NT2/D1 (cell line): Measurements from ENCODE around the gene TNS1.

ENCODE experiments used
- DNase-seq: peaks from one replicate; pipeline ENCODE4 v3.0.0-alpha.2; 2011; ENCODE audit warnings: low read depth, low spot score
- H3K27me3 ChIP-seq: 2 replicates; pipeline ENCODE4 v1.6.0; 2011; ENCODE audit warnings: mild to moderate bottlenecking; ENCODE audit not compliant: insufficient read length, insufficient read depth
- H3K36me3 ChIP-seq: 2 replicates; pipeline ENCODE4 v1.6.1; 2011; ENCODE audit warnings: mild to moderate bottlenecking, low read length, mixed read lengths; ENCODE audit not compliant: insufficient read depth, insufficient read length
- H3K4me1 ChIP-seq: 2 replicates; pipeline ENCODE4 v1.5.1; 2011; ENCODE audit not compliant: insufficient read depth, insufficient read length
- H3K4me3 ChIP-seq: 2 replicates; pipeline ENCODE4 v1.5.1; 2011; ENCODE audit warnings: low read depth; ENCODE audit not compliant: insufficient read length
- H3K9ac ChIP-seq: 2 replicates; pipeline ENCODE4 v1.6.0; 2011; ENCODE audit warnings: low read depth; ENCODE audit not compliant: insufficient read length
- H3K9me3 ChIP-seq: 2 replicates; pipeline ENCODE4 v1.5.1; 2011; ENCODE audit warnings: mild to moderate bottlenecking, low read length; ENCODE audit not compliant: insufficient read depth
- SUZ12 ChIP-seq: IDR thresholded peaks from 2 replicates; pipeline ENCODE4 v1.6.1; 2011; ENCODE audit not compliant: insufficient read length, insufficient read depth; ENCODE audit errors: extremely low read depth
- YY1 ChIP-seq: IDR thresholded peaks from 2 replicates; pipeline ENCODE4 v1.6.1; 2011; ENCODE audit not compliant: insufficient read length, insufficient read depth
- ZNF274 ChIP-seq: IDR thresholded peaks from 2 replicates; pipeline ENCODE4 v1.6.1; 2011; ENCODE audit warnings: mild to moderate bottlenecking, low read depth, low read length

The TNS1 gene

DNA sequence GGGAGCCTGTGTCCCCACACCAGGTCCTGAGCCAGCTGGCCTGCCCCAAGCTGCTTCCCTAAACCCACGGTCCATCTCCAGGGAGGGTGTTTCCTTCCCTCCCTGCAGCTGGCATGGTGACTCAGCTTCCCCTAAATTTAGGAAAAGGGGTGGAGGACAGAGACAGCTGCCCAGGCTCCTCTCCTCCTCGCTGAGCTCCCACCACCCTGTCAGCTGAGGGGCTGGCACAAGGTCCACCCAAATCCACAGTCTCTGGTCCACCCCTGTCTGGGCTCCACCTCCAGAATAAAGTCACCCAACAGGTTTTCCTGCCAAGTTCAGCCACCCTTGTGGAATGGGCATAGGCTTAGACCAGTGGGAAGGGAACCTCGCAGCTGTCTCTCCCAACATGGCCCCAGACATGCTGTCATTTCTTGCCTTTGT lies 156.5 kb downstream of the TNS1 start:
- H3K4me1 ChIP-seq = peaks cover 6% of the 10 kb centered on the region
- no peak overlapping the region for H3K4me3 ChIP-seq
- H3K36me3 ChIP-seq = peaks cover 52% of the 10 kb centered on the region
- no peak overlapping the region for H3K9ac ChIP-seq
- DNase-seq = no peak
- peaks cover 22% of the 10 kb centered on the region for H3K9me3 ChIP-seq
- H3K27me3 ChIP-seq = no peaks in the 10 kb centered on the region
- TF ChIP-seq SUZ12 = no peak

DNA sequence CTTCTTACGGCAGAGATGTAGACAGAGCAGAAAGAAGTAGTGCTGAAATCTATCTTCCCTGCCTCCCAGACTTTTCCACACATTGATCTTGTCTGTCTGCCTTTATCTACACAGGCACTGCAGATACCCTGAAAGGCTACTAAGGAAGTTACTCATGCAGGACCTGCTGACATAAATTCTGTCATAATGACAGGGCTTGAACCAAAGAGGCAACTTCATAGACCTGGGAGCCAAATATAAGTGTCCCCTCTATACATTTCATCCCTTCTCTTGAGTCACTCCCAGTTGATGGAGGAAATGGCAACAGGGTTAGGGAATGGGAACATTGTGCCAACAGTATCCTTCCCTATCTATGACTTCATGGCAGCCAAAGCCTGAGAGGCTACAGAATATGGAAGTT lies 157.5 kb downstream of the TNS1 start:
- peaks cover 52% of the 10 kb centered on the region for H3K36me3 ChIP-seq

DNA sequence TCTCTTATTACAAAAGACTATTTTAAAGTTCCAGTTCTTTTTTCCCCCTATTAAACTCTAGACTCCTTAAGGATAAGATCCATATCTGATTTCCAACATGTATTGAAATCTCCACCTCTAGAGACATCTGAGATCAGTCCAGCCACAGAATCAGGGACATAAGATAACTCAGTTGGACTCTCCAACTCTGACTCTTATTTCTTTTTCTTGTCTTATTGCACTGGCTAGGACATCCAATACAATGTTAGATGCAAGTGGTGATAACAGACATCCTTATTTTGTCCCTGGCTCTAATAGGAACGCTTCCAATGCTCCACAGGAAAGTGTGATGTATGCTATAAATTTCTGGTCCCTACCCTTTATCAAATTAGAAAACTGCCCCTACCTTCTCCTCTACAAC lies 158.1 kb downstream of the TNS1 start:
- H3K36me3 ChIP-seq = peaks cover 54% of the 10 kb centered on the region
- H3K9me3 ChIP-seq = peaks cover 22% of the 10 kb centered on the region
- H3K9ac ChIP-seq = no peak overlapping the region
- no peaks in the 10 kb centered on the region for H3K27me3 ChIP-seq
- H3K4me1 ChIP-seq = no peaks in the 10 kb centered on the region
- TF ChIP-seq SUZ12 (no peak), ZNF274 (no peak), YY1 (no peak)
- no peak overlapping the region for H3K4me3 ChIP-seq
- DNase-seq = no peak

More for the DNA sequence above, 157.5 kb downstream of the TNS1 start:
- Histone ChIP-seq H3K9ac (no peak overlapping the region), H3K9me3 (peaks cover 22% of the 10 kb centered on the region), H3K27me3 (no peaks in the 10 kb centered on the region), H3K4me3 (no peak overlapping the region), H3K4me1 (peaks cover 3% of the 10 kb centered on the region)
- TF ChIP-seq SUZ12 = no peak
- no peak for TF ChIP-seq ZNF274
- TF ChIP-seq YY1 = no peak
- DNase-seq = no peak

DNA sequence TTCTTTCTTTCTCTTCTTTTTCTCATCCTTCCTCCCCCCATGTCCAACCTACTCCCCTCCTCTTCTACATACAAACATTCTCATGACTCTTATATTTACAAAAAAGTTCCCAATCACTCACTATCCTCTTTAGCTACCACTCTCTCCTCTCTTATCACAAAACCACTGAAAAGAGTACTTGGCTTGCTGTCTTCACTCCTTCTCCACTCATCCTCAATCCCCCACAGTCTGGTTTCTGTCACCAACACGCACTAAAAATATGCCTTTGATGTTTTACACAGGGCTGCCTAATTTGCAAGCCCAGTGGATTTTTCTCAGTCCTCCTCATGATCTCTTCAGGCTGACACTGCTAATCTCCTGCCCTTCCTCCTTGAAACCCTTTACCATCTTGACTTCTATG lies 159.5 kb downstream of the TNS1 start:
- peaks cover 22% of the 10 kb centered on the region for H3K9me3 ChIP-seq
- H3K9ac ChIP-seq = no peak overlapping the region
- DNase-seq = no peak
- TF ChIP-seq SUZ12 (no peak), YY1 (no peak), ZNF274 (no peak)
- H3K4me1 ChIP-seq = peaks cover 2% of the 10 kb centered on the region
- H3K27me3 ChIP-seq = no peaks in the 10 kb centered on the region
- H3K4me3 ChIP-seq = no peak overlapping the region
- H3K36me3 ChIP-seq = peaks cover 45% of the 10 kb centered on the region

DNA sequence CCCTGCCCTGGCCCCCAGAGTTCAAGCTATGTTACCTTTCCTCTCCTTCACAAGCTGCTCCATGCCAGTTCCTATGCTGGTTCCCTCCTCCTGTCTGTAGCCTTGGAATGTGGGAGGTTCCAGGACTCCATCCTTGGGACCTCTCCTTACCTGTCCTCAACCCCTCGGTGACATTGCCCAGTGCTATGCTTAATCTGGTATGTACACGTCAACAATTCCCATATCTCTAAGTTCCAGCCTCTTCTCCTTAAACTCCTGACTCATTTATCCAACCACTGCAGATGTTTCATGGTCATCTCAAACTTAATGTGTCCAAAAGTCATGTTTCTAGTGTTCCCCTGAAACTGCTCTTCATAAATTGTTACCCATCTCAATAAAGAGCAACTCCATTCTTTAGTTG lies 160.8 kb downstream of the TNS1 start:
- DNase-seq = no peak
- Histone ChIP-seq H3K9ac (no peak overlapping the region), H3K4me3 (no peak overlapping the region), H3K9me3 (peaks cover 22% of the 10 kb centered on the region), H3K27me3 (no peaks in the 10 kb centered on the region), H3K36me3 (peaks cover 32% of the 10 kb centered on the region), H3K4me1 (peaks cover 9% of the 10 kb centered on the region)
- TF ChIP-seq YY1 (no peak), ZNF274 (no peak), SUZ12 (no peak)

DNA sequence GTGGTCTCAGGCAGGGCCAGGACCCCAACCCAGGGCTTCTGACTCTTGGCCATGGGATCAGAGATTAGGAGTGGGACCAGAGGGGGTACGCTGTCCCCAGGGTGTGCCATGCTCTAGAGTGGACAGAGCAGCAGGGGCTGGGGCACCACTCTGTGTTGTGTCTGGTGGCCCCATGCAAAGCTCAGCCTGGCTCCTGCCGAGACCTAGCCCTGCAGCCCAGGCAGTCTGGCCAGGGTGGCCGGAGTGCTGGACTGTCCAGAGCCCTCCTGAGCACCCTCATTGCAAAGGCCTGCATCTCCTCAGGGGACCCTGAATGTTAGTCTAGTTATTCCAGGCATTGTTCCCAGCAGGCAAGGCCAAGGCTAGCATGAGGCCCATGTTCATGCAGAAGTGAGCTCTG lies 162.3 kb downstream of the TNS1 start:
- Histone ChIP-seq H3K36me3 (peaks cover 23% of the 10 kb centered on the region), H3K4me3 (no peak overlapping the region), H3K9me3 (peaks cover 14% of the 10 kb centered on the region), H3K27me3 (no peaks in the 10 kb centered on the region), H3K9ac (no peak overlapping the region), H3K4me1 (peaks cover 14% of the 10 kb centered on the region)
- DNase-seq = no peak
- no peak for TF ChIP-seq SUZ12
- no peak for TF ChIP-seq ZNF274
- TF ChIP-seq YY1 = no peak

DNA sequence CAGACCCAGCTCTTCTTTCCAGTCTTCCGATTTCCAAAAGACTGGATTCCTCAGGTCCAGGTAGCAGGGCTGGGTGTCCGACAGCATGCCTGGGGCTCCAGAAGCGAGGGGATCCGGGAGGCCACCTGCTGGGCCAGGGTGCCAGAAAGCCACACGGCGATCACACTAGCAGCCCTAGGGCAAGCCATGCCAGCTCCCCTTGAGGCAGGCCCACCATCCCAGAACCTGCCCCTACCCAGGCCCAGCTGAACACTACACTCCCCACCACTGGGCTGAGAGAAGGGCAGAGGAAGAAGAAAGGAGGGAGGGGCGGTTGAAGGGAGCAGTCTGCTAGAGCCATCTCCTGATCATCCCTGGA lies 163.1 kb downstream of the TNS1 start:
- Histone ChIP-seq H3K9ac (no peak overlapping the region), H3K4me3 (no peak overlapping the region), H3K36me3 (peaks cover 24% of the 10 kb centered on the region), H3K27me3 (no peaks in the 10 kb centered on the region), H3K9me3 (peaks cover 7% of the 10 kb centered on the region), H3K4me1 (peaks cover 19% of the 10 kb centered on the region)
- TF ChIP-seq YY1 (no peak), ZNF274 (no peak), SUZ12 (no peak)
- DNase-seq = no peak

DNA sequence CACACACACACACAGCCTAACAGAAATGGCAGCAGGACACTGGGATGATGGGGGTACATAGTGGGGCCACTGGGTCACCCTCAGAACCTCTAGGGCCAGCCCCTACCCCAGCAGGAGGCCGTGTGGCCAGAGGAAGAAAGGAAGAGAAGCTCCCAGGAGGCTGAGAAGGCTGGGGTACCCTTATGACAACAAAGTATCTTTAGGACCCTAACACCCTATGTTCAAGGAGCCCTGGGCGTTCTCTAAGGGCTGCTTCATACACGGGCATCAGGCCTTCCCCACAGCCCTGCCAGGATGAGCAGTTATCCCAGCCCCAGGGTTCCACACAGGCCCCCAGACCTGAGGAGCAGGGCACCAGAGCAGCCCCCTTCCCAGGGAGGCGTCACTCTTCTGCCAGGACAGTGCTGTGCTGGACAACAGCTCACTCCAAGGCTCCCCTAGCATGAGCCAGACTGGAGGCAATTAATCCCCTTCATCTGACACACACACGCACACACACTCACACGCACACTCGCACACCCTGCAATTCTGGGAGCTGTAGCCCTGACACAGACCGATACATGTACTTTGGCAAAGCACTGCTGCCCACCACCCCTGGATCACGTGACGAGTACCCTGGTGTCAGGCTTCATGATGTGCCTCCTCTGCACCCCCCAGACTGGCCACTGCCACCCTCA lies 163.6 kb downstream of the TNS1 start:
- Histone ChIP-seq H3K4me3 (no peak overlapping the region), H3K27me3 (no peaks in the 10 kb centered on the region), H3K9me3 (peaks cover 2% of the 10 kb centered on the region; the same call in 1 of the 2 replicates), H3K4me1 (peaks cover 19% of the 10 kb centered on the region), H3K9ac (no peak overlapping the region), H3K36me3 (peaks cover 26% of the 10 kb centered on the region)
- no peak for DNase-seq
- TF ChIP-seq SUZ12 (no peak), YY1 (no peak), ZNF274 (no peak)
